Omental fat pad (tissue), 4 donors: ENCODE measurements around the gene GAREM1. TPM values are rescaled to one million over a fixed set of nuclear protein-coding genes. Genes with fewer than 3 reads are reported as not detected.

Experiments used
- ATAC-seq: fragments of 150-250 bp; one replicate; pipeline ENCODE4 v1.9.1; 2016; ENCODE audit warnings: mild to moderate bottlenecking, moderate library complexity; ENCODE audit not compliant: low FRiP score
- DNase-seq: peaks from one replicate; pipeline ENCODE4 v3.0.0-alpha.2; 2019; ENCODE audit warnings: low spot score
- total RNA-seq, 4 donors: library from RNA; depleted of rRNA; stranded (reverse); fragments of >200 nt; gene quantifications; one replicate each; pipeline ENCODE4 v1.1.0, GENCODE V29; 2016
- TF ChIP-seq, protein P1 (sequence below), 3 donors: fragments of 450-650 bp; IDR thresholded peaks; one replicate each; pipeline ENCODE4 v1.5.1; 2016 to 2017; ENCODE audit warnings: antibody characterized with exemption in 3 of 3, mild to moderate bottlenecking in 3 of 3, moderate library complexity in 2 of 3

GAREM1 gene
- total RNA-seq, 4 donors from 2014 or later: 11.2 to 22.4 (median 13.8) TPM

DNA sequence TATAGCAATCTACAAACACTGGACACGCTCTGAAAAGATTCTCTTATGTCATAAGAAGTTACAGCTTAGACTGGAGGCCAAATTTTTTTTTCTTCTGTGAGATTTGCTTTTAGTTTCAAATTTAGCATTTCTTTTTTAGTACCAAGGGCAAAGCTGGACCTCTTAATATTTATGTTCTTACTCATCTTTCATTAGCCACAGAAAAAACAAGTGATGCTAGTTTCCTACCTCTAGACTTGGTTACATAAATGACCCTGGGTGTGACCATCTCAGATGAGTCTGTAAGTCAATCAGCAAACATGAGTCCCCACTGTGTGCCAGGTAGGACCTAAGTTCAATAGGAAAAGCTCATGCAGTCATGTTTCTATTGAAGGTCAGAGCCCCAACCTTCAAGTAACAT is 186.4 kb downstream of the GAREM1 start:
- DNase-seq: no peak
- TF ChIP-seq, protein P1, sequence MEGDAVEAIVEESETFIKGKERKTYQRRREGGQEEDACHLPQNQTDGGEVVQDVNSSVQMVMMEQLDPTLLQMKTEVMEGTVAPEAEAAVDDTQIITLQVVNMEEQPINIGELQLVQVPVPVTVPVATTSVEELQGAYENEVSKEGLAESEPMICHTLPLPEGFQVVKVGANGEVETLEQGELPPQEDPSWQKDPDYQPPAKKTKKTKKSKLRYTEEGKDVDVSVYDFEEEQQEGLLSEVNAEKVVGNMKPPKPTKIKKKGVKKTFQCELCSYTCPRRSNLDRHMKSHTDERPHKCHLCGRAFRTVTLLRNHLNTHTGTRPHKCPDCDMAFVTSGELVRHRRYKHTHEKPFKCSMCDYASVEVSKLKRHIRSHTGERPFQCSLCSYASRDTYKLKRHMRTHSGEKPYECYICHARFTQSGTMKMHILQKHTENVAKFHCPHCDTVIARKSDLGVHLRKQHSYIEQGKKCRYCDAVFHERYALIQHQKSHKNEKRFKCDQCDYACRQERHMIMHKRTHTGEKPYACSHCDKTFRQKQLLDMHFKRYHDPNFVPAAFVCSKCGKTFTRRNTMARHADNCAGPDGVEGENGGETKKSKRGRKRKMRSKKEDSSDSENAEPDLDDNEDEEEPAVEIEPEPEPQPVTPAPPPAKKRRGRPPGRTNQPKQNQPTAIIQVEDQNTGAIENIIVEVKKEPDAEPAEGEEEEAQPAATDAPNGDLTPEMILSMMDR (IDR thresholded peaks at IDR 0.05): no peak
- no peak for ATAC-seq

DNA sequence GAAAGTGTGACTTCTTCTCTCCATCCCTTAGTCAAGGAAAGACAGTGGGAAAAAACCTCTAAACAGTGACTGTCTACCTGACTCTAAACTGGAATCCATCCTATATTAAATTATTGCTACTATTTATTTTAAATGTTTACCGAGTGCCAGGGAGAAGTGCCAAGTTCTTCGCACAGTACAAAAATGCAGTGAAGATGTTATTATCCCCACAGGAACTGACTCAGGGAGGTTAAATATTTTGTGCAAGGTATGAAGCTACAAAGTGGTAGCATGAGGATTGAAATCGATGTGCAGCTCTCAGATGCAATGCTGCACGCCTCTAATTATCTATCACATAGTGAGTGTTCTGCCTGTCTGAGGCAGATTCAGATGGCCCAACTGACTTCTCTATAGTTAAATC is 189.8 kb downstream of the GAREM1 start:
- ATAC-seq (no peak), DNase-seq (no peak)
- TF ChIP-seq, protein P1 (IDR thresholded peaks at IDR 0.05): no peak

DNA sequence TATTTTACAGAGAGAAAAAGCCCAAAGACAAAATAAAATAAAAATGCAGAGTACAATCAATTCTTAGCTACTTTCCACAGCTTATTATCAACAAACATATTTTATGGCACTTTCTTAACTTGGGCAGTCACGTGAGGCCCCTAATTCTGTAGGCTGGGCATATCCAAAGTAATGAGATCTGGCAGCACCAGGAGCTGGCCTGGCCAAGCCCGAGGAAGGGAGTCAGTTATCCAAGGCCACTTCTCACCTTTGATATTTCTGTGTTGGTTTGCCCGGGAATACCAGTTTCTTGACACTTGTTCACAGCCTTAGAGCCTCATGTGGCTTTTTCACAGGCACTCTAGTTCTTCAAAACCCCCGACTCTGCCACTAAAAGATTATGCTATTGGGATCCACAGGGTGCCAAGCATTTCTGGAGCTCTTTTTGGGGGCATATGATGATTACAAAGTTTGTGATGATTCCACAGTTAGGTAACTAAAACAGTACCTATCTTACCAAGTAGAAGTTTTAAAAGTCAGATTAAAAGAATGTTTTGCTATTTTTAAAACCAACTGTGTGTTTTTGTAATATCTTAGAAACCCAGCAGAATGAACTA is 190.4 kb downstream of the GAREM1 start:
- TF ChIP-seq, protein P1 (IDR thresholded peaks at IDR 0.05): no peak
- no peak for DNase-seq
- peak; percentile 37 for ATAC-seq

DNA sequence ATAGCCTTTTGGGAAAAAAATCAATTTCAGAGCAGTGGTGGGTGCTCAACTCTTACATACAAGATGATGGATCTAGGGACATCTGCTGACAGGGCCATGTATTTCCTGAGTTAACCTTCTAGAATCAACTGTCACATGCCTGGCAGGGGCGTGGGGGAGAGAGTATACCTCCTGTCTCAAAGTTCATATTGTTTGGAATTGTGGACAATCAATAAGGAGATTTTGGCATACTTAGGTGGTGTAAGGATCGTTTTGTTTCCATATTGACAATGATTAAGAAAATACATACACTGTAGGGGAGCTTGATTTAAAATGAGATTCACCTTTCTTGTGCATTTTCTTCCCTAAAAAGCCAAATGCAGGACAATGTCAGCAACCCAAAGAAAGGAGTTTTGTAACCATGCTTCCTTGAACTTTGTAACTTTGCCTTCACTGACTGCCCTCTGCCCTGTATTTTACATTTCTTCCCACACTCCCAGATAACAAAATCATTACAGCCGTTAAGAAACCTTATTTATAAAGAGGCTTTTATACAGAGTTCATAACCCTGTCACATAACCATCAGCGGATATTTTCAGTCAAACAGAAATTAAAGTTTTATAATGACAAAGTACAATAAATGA is 192.4 kb downstream of the GAREM1 start:
- ATAC-seq: no peak
- DNase-seq: no peak
- TF ChIP-seq, protein P1 (IDR thresholded peaks at IDR 0.05): no peak

DNA sequence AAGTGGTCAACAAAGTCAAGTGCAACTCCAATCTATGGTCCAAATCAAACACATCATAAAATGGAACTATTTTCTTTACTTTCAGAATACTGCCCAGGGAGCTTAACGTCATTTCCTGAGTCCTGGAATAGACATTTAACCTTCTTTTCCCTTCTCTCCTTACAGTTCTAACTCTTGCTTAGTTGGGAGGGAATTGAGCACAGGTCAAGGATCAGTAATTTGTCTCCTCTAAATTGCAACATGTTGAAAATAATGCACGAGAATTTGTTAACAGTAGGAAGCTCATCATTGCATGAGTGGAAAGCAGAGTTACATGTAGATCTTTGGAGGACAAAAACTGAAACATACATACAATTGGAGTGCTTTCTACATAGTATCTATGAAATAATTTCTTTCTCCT is 193.1 kb downstream of the GAREM1 start:
- no peak for ATAC-seq
- no peak for DNase-seq
- TF ChIP-seq, protein P1 (IDR thresholded peaks at IDR 0.05): no peak

DNA sequence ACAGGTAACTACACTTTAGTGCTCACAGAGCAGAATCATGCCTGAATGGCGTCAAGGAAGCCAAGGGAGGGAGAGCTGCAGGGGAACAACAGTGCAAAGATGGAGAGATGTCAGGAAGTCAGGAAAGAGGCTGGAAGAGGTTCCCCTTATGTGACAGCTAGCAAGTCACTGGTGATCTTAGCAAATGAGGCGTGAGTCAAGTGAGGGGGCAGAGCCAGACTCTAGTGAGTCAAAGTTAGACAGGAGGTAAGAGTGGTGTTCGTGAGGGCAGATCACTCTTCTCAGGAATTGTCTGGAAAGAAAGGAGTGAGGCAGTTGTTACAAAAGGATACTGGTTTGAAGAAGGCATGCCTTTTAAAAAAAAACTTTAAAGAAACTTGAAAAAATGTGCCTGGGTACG is 193.8 kb downstream of the GAREM1 start:
- ATAC-seq (no peak), DNase-seq (no peak)
- TF ChIP-seq, protein P1 (IDR thresholded peaks at IDR 0.05): no peak

DNA sequence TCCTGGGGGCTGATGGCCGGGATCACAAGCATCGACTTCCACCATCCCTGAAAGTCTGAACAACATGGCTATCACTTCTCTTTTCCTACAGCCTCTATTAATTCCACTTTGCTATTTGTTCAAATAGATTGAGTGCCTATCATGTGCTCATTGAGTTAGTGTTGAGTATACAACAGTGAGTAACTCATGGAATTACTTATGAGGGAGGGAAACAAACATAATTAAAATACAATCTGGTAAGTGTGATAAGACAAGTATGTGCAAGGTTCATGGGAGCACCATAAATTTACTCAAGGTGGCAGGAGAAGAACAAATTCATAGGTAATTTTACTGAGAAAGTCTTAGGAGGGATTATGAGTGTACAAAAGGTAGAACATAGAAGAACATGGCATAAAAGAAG is 194.4 kb downstream of the GAREM1 start:
- DNase-seq (no peak), ATAC-seq (no peak)
- TF ChIP-seq, protein P1 (IDR thresholded peaks at IDR 0.05): no peak
